ENCODE results near the gene EFNA5. TPM values are rescaled to one million over a fixed set of nuclear protein-coding genes. Genes with fewer than 3 reads are reported as not detected.

Gene EFNA5
- total and polyA plus RNA-seq, 7 donors, result 0.32 to 5.4 (median 2.1) TPM

DNA sequence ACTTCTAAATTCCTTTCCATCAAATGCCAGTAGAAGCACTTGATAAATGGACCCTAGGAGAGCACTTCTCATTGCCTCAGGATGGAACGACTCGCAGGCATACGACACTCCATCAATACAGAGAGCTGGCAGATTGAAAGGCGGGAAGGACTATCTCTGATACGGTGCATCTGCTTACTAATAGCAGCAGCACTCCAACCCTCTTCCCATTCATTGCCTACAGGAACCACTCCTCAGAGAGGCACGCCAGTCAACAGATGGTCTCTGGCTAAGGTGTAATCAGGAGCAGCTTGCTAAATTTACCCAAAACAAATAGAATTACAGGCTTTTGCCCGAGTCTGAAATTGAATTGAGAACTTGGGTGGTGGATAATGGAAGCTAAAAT lies 168.1 kb downstream of the EFNA5 start:
- intact Hi-C loops (cut with DNase I), result no loop called here
- Histone ChIP-seq H3K4me1 (no peaks in the 10 kb centered on the region), H3K27me3 (ENCODE audit: insufficient read depth in 3 of 3, low read length in 2 of 3) (no peaks in the 10 kb centered on the region)

DNA sequence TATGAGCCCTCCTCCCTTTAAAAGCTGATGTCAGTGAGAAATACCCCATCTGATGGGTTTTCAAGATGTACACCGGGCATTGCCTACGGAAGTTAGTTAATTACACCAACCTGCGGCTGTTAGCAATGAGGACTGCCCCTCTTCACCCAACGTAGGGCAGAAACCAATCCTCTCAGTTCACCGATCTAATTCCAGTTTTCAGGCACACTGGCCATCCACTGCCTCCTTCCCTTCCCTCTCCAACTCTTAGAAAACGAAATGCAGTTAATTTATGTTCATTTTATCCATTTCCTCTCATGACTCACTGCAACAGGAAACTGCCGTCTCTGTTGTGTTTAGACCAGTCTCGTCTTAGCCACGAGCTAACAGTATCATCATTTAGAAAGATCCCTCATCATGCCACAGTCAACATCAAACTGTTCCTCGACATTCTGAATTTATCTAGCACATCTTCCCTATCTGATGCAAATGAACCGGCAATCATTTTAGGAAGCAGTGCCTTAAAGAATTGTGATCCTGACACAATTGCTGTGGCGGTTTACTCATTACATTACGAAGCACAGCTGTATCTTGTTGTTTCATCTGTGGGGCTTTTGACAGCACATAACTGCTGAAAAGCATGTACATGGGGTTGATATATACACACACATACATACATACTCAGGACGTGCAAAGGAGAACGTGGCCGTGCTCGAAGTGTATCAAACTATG lies 168.6 kb downstream of the EFNA5 start:
- no peak overlapping the region for H3K4me3 ChIP-seq
- H3K27me3 ChIP-seq (ENCODE audit: insufficient read depth in 3 of 3, low read length in 2 of 3), result no peaks in the 10 kb centered on the region
- H3K36me3 ChIP-seq (ENCODE audit: insufficient read depth in 1 of 2, low read depth in 1 of 2), result no peaks in the 10 kb centered on the region
- no peak for ATAC-seq
- intact Hi-C loops (cut with DNase I), result no loop called here
- DNase-seq, result no peak
- TF ChIP-seq, protein P1, sequence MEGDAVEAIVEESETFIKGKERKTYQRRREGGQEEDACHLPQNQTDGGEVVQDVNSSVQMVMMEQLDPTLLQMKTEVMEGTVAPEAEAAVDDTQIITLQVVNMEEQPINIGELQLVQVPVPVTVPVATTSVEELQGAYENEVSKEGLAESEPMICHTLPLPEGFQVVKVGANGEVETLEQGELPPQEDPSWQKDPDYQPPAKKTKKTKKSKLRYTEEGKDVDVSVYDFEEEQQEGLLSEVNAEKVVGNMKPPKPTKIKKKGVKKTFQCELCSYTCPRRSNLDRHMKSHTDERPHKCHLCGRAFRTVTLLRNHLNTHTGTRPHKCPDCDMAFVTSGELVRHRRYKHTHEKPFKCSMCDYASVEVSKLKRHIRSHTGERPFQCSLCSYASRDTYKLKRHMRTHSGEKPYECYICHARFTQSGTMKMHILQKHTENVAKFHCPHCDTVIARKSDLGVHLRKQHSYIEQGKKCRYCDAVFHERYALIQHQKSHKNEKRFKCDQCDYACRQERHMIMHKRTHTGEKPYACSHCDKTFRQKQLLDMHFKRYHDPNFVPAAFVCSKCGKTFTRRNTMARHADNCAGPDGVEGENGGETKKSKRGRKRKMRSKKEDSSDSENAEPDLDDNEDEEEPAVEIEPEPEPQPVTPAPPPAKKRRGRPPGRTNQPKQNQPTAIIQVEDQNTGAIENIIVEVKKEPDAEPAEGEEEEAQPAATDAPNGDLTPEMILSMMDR (IDR thresholded peaks at IDR 0.05), result no peak
- no peaks in the 10 kb centered on the region for H3K9me3 ChIP-seq
- 68 to 71% (median 69%) methylated on average over 17 of the region's 17 CpGs for WGBS, 3 donors
- no peak overlapping the region for H3K27ac ChIP-seq
- H3K4me1 ChIP-seq, result no peaks in the 10 kb centered on the region

More for the DNA sequence above, 168.1 kb downstream of the EFNA5 start:
- TF ChIP-seq, protein P1 (IDR thresholded peaks at IDR 0.05), result no peak
- Histone ChIP-seq H3K9me3 (no peaks in the 10 kb centered on the region), H3K27ac (no peak overlapping the region), H3K4me3 (no peak overlapping the region), H3K36me3 (ENCODE audit: insufficient read depth in 1 of 2, low read depth in 1 of 2) (no peaks in the 10 kb centered on the region)
- WGBS, 3 donors, result 71 to 75% (median 72%) methylated on average over 7 of the region's 7 CpGs
- ATAC-seq, result no peak
- DNase-seq, result no peak

DNA sequence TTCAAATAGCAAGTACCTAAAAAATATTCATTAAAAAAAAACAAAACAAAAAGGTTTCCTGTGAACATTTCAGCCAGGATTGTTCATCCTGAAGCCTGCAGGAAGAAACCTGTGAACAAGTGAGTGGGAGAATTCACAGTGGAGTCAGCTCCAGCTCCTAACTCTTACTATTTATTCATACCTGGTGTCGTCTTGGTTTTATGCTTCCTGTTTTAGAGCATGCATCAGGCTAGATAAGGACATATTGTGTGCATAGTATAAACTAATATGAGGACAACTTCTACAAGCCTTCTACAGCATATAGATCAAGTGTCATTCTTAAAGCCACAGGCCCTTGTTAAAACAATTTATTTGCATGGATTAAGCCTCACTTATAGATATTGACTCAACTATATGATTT lies 169.9 kb downstream of the EFNA5 start:
- TF ChIP-seq, protein P1 (IDR thresholded peaks at IDR 0.05), result no peak
- H3K4me1 ChIP-seq, result no peaks in the 10 kb centered on the region
- H3K27ac ChIP-seq, result no peak overlapping the region
- WGBS, 3 donors, result 39 to 51% (median 50%) methylated on average over 1 of the region's 1 CpG
- no peaks in the 10 kb centered on the region for H3K27me3 ChIP-seq (ENCODE audit: insufficient read depth in 3 of 3, low read length in 2 of 3)
- no peaks in the 10 kb centered on the region for H3K9me3 ChIP-seq
- H3K4me3 ChIP-seq, result no peak overlapping the region
- intact Hi-C loops (cut with DNase I), result no loop called here
- ATAC-seq (no peak), DNase-seq (no peak)
- no peaks in the 10 kb centered on the region for H3K36me3 ChIP-seq (ENCODE audit: insufficient read depth in 1 of 2, low read depth in 1 of 2)

DNA sequence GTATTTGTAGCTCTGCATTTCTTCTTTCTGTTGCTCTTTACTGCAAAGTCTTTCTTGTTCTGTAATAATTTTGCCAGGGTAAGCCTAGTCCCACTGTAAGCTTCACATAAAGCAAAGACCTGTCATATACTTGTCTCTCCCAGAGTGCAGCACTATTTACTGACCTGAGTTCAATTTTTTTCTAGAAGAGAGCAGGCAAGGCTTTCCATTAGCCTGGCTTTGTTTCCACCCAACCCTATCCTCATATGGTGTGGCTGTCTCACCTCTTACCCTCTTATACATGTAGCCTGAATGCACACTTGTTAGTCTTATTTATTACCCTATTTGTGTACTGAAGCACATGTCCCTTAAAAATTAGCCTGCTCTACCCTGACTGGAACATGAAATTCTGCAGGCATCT lies 170.4 kb downstream of the EFNA5 start:
- H3K4me1 ChIP-seq, result no peaks in the 10 kb centered on the region
- no peaks in the 10 kb centered on the region for H3K27me3 ChIP-seq (ENCODE audit: insufficient read depth in 3 of 3, low read length in 2 of 3)
- no peak overlapping the region for H3K4me3 ChIP-seq
- intact Hi-C loops (cut with DNase I), result no loop called here
- H3K36me3 ChIP-seq (ENCODE audit: insufficient read depth in 1 of 2, low read depth in 1 of 2), result no peaks in the 10 kb centered on the region
- no peak overlapping the region for H3K27ac ChIP-seq
- no peak for ATAC-seq
- DNase-seq, result no peak
- TF ChIP-seq, protein P1 (IDR thresholded peaks at IDR 0.05), result no peak
- no peaks in the 10 kb centered on the region for H3K9me3 ChIP-seq

DNA sequence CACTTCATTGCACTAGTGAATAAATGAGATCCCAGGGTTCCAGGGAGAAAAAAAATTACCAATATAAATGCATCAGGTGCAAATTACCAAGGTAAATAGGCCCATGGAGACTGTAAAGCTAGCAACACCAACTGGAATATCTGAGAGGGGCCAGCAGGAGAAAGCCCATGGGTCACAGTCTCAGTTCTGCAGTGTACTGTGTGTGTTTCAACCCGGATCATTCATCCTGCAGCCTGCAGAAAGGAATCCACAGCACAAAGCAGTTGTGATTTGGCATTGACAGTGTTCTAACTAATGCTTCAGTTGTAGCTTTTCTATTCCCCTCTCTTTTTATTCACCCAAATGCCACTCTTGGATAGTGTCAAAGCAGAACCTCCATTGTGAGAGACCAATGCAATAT lies 171.0 kb downstream of the EFNA5 start:
- TF ChIP-seq, protein P1 (IDR thresholded peaks at IDR 0.05), result no peak
- ATAC-seq, result no peak
- WGBS, 3 donors, result 39 to 64% (median 62%) methylated on average over 1 of the region's 1 CpG

More for the DNA sequence above, 171.0 kb downstream of the EFNA5 start:
- no peak overlapping the region for H3K4me3 ChIP-seq
- no peaks in the 10 kb centered on the region for H3K36me3 ChIP-seq (ENCODE audit: insufficient read depth in 1 of 2, low read depth in 1 of 2)
- DNase-seq, result no peak
- no peaks in the 10 kb centered on the region for H3K4me1 ChIP-seq
- H3K9me3 ChIP-seq, result no peaks in the 10 kb centered on the region
- H3K27me3 ChIP-seq (ENCODE audit: insufficient read depth in 3 of 3, low read length in 2 of 3), result no peaks in the 10 kb centered on the region
- H3K27ac ChIP-seq, result no peak overlapping the region
- intact Hi-C loops (cut with DNase I), result no loop called here

Data from psoas muscle (tissue), 8 donors.